HepG2 (cell line): Measurements from ENCODE around the gene AP1G1. TPM values are rescaled to one million over a fixed set of nuclear protein-coding genes. Genes with fewer than 3 reads are reported as not detected.
A peak's percentile ranks its signal among the peaks of the same experiment; 100 is the strongest.

Experiments
- ADNP ChIP-seq: sonication (generic); formaldehyde crosslinking; IDR thresholded peaks from 2 replicates; pipeline ENCODE4 v1.4.0; 2020; ENCODE audit warnings: missing genetic modification reagents
- CEBPB ChIP-seq: IDR thresholded peaks from 2 replicates; pipeline ENCODE4 v1.6.1; 2011; ENCODE audit warnings: low read depth, low read length, improper control_type of control experiment, borderline replicate concordance
- EP300 ChIP-seq, 3 experiments: sonication (generic) in 1 of 3; formaldehyde crosslinking in 1 of 3; IDR thresholded peaks; 2 replicates each; pipeline versions ENCODE4 v1.5.1 to v1.6.1; 2011 to 2020; ENCODE audit warnings: low read depth in 2 of 3, low read length in 2 of 3, borderline replicate concordance in 1 of 3, improper control_type of control experiment in 1 of 3, mild to moderate bottlenecking in 1 of 3, missing genetic modification reagents in 1 of 3, moderate library complexity in 1 of 3
- HNF4G ChIP-seq, 2 experiments: sonication (generic) in 1 of 2; formaldehyde crosslinking in 1 of 2; IDR thresholded peaks; 2 replicates each; pipeline versions ENCODE4 v1.4.0 to v1.6.1; 2011 to 2020; ENCODE audit warnings: borderline replicate concordance in 2 of 2, low read depth in 2 of 2, mild to moderate bottlenecking in 2 of 2, low read length in 1 of 2, missing genetic modification reagents in 1 of 2, moderate library complexity in 1 of 2
- KAT7 ChIP-seq: IDR thresholded peaks from 2 replicates; pipeline ENCODE4 v1.6.1; 2018; ENCODE audit warnings: borderline replicate concordance, missing compliant biosample characterization
- KAT8 ChIP-seq: IDR thresholded peaks from 2 replicates; pipeline ENCODE4 v1.6.1; 2016; ENCODE audit warnings: missing genetic modification reagents, missing compliant biosample characterization
- MED8 ChIP-seq: sonication (generic); formaldehyde crosslinking; IDR thresholded peaks from 2 replicates; pipeline ENCODE4 v1.8.1; 2023; ENCODE audit warnings: mild to moderate bottlenecking, missing genetic modification reagents; ENCODE audit not compliant: insufficient replicate concordance
- POLR2AphosphoS5 ChIP-seq: IDR thresholded peaks from 2 replicates; pipeline ENCODE4 v1.6.1; 2012; ENCODE audit warnings: low read depth, low read length
- RCOR2 ChIP-seq: IDR thresholded peaks from 2 replicates; pipeline ENCODE4 v1.6.1; 2016; ENCODE audit warnings: missing biosample characterization, missing genetic modification reagents
- ZIK1 ChIP-seq: sonication (generic); formaldehyde crosslinking; IDR thresholded peaks from 2 replicates; pipeline ENCODE4 v1.5.0; 2020; ENCODE audit warnings: mild to moderate bottlenecking, low read depth, missing genetic modification reagents, borderline replicate concordance
- ZNF121 ChIP-seq: sonication (generic); formaldehyde crosslinking; IDR thresholded peaks from 2 replicates; pipeline ENCODE4 v1.5.0; 2020; ENCODE audit warnings: mild to moderate bottlenecking, missing genetic modification reagents
- ZNF354B ChIP-seq: sonication (generic); formaldehyde crosslinking; IDR thresholded peaks from 2 replicates; pipeline ENCODE4 v1.8.0; 2022; ENCODE audit warnings: mild to moderate bottlenecking, missing genetic modification reagents
- ZNF552 ChIP-seq: sonication (generic); formaldehyde crosslinking; IDR thresholded peaks from 2 replicates; pipeline ENCODE4 v1.9.0; 2022; ENCODE audit warnings: missing genetic modification reagents, mild to moderate bottlenecking, borderline replicate concordance
- ZNF569 ChIP-seq: sonication (generic); formaldehyde crosslinking; IDR thresholded peaks from 2 replicates; pipeline ENCODE4 v1.5.0; 2020; ENCODE audit warnings: mild to moderate bottlenecking, missing genetic modification reagents, moderate library complexity, borderline replicate concordance
- ZNF577 ChIP-seq: sonication (generic); formaldehyde crosslinking; IDR thresholded peaks from 2 replicates; pipeline ENCODE4 v1.4.0; 2020; ENCODE audit warnings: mild to moderate bottlenecking, low read depth, missing genetic modification reagents, borderline replicate concordance
- ZNF670 ChIP-seq: sonication (generic); formaldehyde crosslinking; IDR thresholded peaks from 2 replicates; pipeline ENCODE4 v1.8.0; 2022; ENCODE audit warnings: mild to moderate bottlenecking, missing genetic modification reagents, borderline replicate concordance
- ZNF780A ChIP-seq: sonication (generic); formaldehyde crosslinking; IDR thresholded peaks from 2 replicates; pipeline ENCODE4 v1.8.0; 2022; ENCODE audit warnings: mild to moderate bottlenecking, missing genetic modification reagents, moderate library complexity
- polyA plus RNA-seq, 8 experiments: library from polyadenylated mRNA; depleted of rRNA in 3 of 8; stranded (reverse) in 7 of 8; unstranded in 1 of 8; fragments of >200 nt; fragmentation: Illumina TruSeq in 4 of 8; extraction: Trizol in 4 of 8; gene quantifications; 2 replicates each; pipeline versions ENCODE4 v1.2.1 to v1.2.3, GENCODE V29; 2011 to 2016; ENCODE audit warnings: low read depth in 4 of 8, missing spikeins in 1 of 8, mixed read lengths in 1 of 8; ENCODE audit not compliant: insufficient read depth in 1 of 8
- total RNA-seq, 5 experiments: library from RNA; depleted of rRNA; stranded (reverse); fragments of >200 nt; fragmentation: Illumina TruSeq; extraction: Trizol; gene quantifications; 2 replicates each; pipeline ENCODE4 v1.2.3, GENCODE V29; 2016; ENCODE audit warnings: low read depth in 1 of 5
- TF ChIP-seq, protein P1 (sequence below), 2 experiments: sonication (generic) in 1 of 2; formaldehyde crosslinking in 1 of 2; IDR thresholded peaks; 2 replicates each; pipeline versions ENCODE4 v1.4.0 to v1.6.1; 2018 to 2020; ENCODE audit warnings: missing genetic modification reagents in 2 of 2, borderline replicate concordance in 1 of 2, low read depth in 1 of 2, mild to moderate bottlenecking in 1 of 2, missing biosample characterization in 1 of 2
- TF ChIP-seq, protein P2 (sequence below): sonication (generic); formaldehyde crosslinking; IDR thresholded peaks from 2 replicates; pipeline ENCODE4 v1.4.0; 2020; ENCODE audit warnings: missing genetic modification reagents, borderline replicate concordance
- TF ChIP-seq, protein P3 (sequence below): sonication (generic); formaldehyde crosslinking; IDR thresholded peaks from 2 replicates; pipeline ENCODE4 v1.8.1; 2023; ENCODE audit warnings: mild to moderate bottlenecking, missing genetic modification reagents

The AP1G1 gene
- total and polyA plus RNA-seq, 2 of the 13 experiments (the other 11 are each of a cell fraction or from before 2014, with no cell fraction given) = 62.2 to 66.2 TPM

GRCh38 chr16:71845639-71846430, 37.2 kb upstream of the AP1G1 start, which contains the start of gene ATXN1L (continued):
- TF ChIP-seq, protein P1, sequence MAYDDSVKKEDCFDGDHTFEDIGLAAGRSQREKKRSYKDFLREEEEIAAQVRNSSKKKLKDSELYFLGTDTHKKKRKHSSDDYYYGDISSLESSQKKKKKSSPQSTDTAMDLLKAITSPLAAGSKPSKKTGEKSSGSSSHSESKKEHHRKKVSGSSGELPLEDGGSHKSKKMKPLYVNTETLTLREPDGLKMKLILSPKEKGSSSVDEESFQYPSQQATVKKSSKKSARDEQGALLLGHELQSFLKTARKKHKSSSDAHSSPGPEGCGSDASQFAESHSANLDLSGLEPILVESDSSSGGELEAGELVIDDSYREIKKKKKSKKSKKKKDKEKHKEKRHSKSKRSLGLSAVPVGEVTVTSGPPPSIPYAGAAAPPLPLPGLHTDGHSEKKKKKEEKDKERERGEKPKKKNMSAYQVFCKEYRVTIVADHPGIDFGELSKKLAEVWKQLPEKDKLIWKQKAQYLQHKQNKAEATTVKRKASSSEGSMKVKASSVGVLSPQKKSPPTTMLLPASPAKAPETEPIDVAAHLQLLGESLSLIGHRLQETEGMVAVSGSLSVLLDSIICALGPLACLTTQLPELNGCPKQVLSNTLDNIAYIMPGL (CRISPR knock-in tag; IDR thresholded peaks at IDR 0.05; ENCODE audit: borderline replicate concordance in 1 of 2, low read depth in 1 of 2) = peak; percentile 90 to 95
- TF ChIP-seq ZNF577 (CRISPR knock-in tag) (no peak), ZNF780A (CRISPR knock-in tag) (0 out of 2 replicates have a peak, but pooled peaks have one; percentile 21), ZNF121 (CRISPR knock-in tag) (peak; percentile 27; the same call in 1 of the 2 replicates), ADNP (0 out of 2 replicates have a peak, but pooled peaks have one; percentile 33), ZIK1 (CRISPR knock-in tag) (peak; percentile 97), ZNF552 (CRISPR knock-in tag) (peak; percentile 46; the same call in 1 of the 2 replicates), RCOR2 (CRISPR knock-in tag) (no peak), KAT8 (CRISPR knock-in tag) (peak; percentile 96), KAT7 (peak; percentile 60; the same call in 1 of the 2 replicates), MED8 (peak; percentile 31), ZNF670 (CRISPR knock-in tag) (peak; percentile 98), CEBPB (peak; percentile 97), HNF4G (IDR thresholded peaks at IDR 0.05; ENCODE audit: borderline replicate concordance, low read depth, low read length) (peak; percentile 59; the same call in 1 of the 2 replicates), HNF4G (CRISPR knock-in tag; IDR thresholded peaks at IDR 0.05; ENCODE audit: borderline replicate concordance, low read depth) (peak; percentile 32; the same call in 1 of the 2 replicates), POLR2AphosphoS5 (peak; percentile 97), ZNF354B (CRISPR knock-in tag) (peak; percentile 83; the same call in 1 of the 2 replicates), ZNF569 (CRISPR knock-in tag) (no peak), EP300 (IDR thresholded peaks at IDR 0.05; ENCODE audit: low read depth in 2 of 2, low read length in 2 of 2) (peak; percentile 41 to 87; a peak in 3 of 4 replicates), EP300 (CRISPR knock-in tag; IDR thresholded peaks at IDR 0.05; ENCODE audit: borderline replicate concordance) (peak; percentile 69)
- TF ChIP-seq, protein P2, sequence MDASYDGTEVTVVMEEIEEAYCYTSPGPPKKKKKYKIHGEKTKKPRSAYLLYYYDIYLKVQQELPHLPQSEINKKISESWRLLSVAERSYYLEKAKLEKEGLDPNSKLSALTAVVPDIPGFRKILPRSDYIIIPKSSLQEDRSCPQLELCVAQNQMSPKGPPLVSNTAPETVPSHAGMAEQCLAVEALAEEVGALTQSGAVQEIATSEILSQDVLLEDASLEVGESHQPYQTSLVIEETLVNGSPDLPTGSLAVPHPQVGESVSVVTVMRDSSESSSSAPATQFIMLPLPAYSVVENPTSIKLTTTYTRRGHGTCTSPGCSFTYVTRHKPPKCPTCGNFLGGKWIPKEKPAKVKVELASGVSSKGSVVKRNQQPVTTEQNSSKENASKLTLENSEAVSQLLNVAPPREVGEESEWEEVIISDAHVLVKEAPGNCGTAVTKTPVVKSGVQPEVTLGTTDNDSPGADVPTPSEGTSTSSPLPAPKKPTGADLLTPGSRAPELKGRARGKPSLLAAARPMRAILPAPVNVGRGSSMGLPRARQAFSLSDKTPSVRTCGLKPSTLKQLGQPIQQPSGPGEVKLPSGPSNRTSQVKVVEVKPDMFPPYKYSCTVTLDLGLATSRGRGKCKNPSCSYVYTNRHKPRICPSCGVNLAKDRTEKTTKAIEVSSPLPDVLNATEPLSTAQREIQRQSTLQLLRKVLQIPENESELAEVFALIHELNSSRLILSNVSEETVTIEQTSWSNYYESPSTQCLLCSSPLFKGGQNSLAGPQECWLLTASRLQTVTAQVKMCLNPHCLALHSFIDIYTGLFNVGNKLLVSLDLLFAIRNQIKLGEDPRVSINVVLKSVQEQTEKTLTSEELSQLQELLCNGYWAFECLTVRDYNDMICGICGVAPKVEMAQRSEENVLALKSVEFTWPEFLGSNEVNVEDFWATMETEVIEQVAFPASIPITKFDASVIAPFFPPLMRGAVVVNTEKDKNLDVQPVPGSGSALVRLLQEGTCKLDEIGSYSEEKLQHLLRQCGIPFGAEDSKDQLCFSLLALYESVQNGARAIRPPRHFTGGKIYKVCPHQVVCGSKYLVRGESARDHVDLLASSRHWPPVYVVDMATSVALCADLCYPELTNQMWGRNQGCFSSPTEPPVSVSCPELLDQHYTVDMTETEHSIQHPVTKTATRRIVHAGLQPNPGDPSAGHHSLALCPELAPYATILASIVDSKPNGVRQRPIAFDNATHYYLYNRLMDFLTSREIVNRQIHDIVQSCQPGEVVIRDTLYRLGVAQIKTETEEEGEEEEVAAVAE = peak; percentile 73; the same call in 1 of the 2 replicates
- TF ChIP-seq, protein P3, sequence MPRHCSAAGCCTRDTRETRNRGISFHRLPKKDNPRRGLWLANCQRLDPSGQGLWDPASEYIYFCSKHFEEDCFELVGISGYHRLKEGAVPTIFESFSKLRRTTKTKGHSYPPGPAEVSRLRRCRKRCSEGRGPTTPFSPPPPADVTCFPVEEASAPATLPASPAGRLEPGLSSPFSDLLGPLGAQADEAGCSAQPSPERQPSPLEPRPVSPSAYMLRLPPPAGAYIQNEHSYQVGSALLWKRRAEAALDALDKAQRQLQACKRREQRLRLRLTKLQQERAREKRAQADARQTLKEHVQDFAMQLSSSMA (CRISPR knock-in tag) = no peak
